HG03139 (cell line): ENCODE results near the gene SNX33.
"Not testable (repeated sequence)": the region's sequence is repeated elsewhere in the genome, so short reads cannot be mapped to it uniquely, and the experiment has no call there.

Source experiments
- ATAC-seq: cut with Tn5 transposase; IDR thresholded peaks from one replicate; pipeline ENCODE4 v1.9.1; 2021; ENCODE audit not compliant: unreplicated experiment

SNX33 gene

GRCh38 chr15:75680007-75680789, 32.5 kb downstream of the SNX33 start:
- ATAC-seq: no peak

- no peak for ATAC-seq
Observed at GRCh38 chr15:75682181-75683135, 34.7 kb downstream of the SNX33 start.

GRCh38 chr15:75683646-75684312, 36.1 kb downstream of the SNX33 start:
- not testable (repeated sequence) for ATAC-seq

GRCh38 chr15:75684648-75685047, 36.9 kb downstream of the SNX33 start:
- ATAC-seq: no peak

GRCh38 chr15:75685195-75685594, 37.5 kb downstream of the SNX33 start:
- no peak for ATAC-seq

- ATAC-seq: not testable (repeated sequence)
Observed at GRCh38 chr15:75686212-75686642, 38.5 kb downstream of the SNX33 start.

- ATAC-seq: no peak
Observed at GRCh38 chr15:75687486-75688277, 40.0 kb downstream of the SNX33 start.

GRCh38 chr15:75688278-75688557, 40.5 kb downstream of the SNX33 start:
- ATAC-seq: no peak

GRCh38 chr15:75688831-75689230, 41.1 kb downstream of the SNX33 start:
- no peak for ATAC-seq

- ATAC-seq: not testable (repeated sequence)
Observed at GRCh38 chr15:75689429-75689828, 41.7 kb downstream of the SNX33 start.

GRCh38 chr15:75692311-75692710, 44.6 kb downstream of the SNX33 start:
- not testable (repeated sequence) for ATAC-seq

GRCh38 chr15:75693028-75693427, 45.3 kb downstream of the SNX33 start:
- not testable (repeated sequence) for ATAC-seq

GRCh38 chr15:75693501-75694240, 46.0 kb downstream of the SNX33 start:
- ATAC-seq: no peak

GRCh38 chr15:75694241-75695182, 46.8 kb downstream of the SNX33 start:
- ATAC-seq: no peak

GRCh38 chr15:75695220-75695619, 47.5 kb downstream of the SNX33 start:
- ATAC-seq: no peak

GRCh38 chr15:75695634-75696310, 48.1 kb downstream of the SNX33 start:
- no peak for ATAC-seq

GRCh38 chr15:75696311-75696720, 48.6 kb downstream of the SNX33 start:
- no peak for ATAC-seq

- no peak for ATAC-seq
Observed at GRCh38 chr15:75696854-75697259, 49.1 kb downstream of the SNX33 start.
